Mesendoderm (in vitro differentiated cells): ENCODE results near the gene RITA1.
"Not testable (repeated sequence)": the region's sequence is repeated elsewhere in the genome, so short reads cannot be mapped to it uniquely, and the experiment has no call there.

Experiments
- DNase-seq: peaks from one replicate; pipeline ENCODE4 v3.0.0; 2013
- H2AK5ac ChIP-seq: 2 replicates; pipeline ENCODE4 v1.6.1; 2013; ENCODE audit warnings: low read length, inconsistent platforms
- H2BK120ac ChIP-seq: 2 replicates; pipeline ENCODE4 v1.6.1; 2013; ENCODE audit warnings: low read depth, mild to moderate bottlenecking, low read length, moderate library complexity, mixed read lengths
- H2BK15ac ChIP-seq: replicated peaks from 2 replicates; pipeline ENCODE4 v1.6.1; 2013; ENCODE audit warnings: low read depth, mild to moderate bottlenecking, moderate library complexity
- H2BK5ac ChIP-seq: 2 replicates; pipeline ENCODE4 v1.6.1; 2013; ENCODE audit warnings: low read length, inconsistent platforms
- H3K18ac ChIP-seq: 2 replicates; pipeline ENCODE4 v1.6.1; 2013; ENCODE audit warnings: mild to moderate bottlenecking, low read length, mixed read lengths
- H3K23ac ChIP-seq: one replicate; pipeline ENCODE4 v1.6.1; 2013; ENCODE audit warnings: low read length
- H3K27ac ChIP-seq: 2 replicates; pipeline ENCODE4 v1.5.1; 2013; ENCODE audit warnings: low read depth, mild to moderate bottlenecking, inconsistent platforms, low read length, moderate library complexity
- H3K27me3 ChIP-seq: 2 replicates; pipeline ENCODE4 v1.6.1; 2013; ENCODE audit warnings: low read length, control low read depth, mild to moderate bottlenecking, inconsistent platforms; ENCODE audit not compliant: insufficient read depth, poor library complexity
- H3K36me3 ChIP-seq: 2 replicates; pipeline ENCODE4 v1.6.1; 2013; ENCODE audit warnings: low read length, inconsistent platforms; ENCODE audit not compliant: control insufficient read depth, insufficient read depth
- H3K4ac ChIP-seq: one replicate; pipeline ENCODE4 v1.6.1; 2013; ENCODE audit warnings: low read depth, mild to moderate bottlenecking, low read length, moderate library complexity
- H3K4me1 ChIP-seq: 2 replicates; pipeline ENCODE4 v1.6.1; 2013; ENCODE audit warnings: low read depth, low read length, inconsistent platforms; ENCODE audit not compliant: control insufficient read depth
- H3K4me2 ChIP-seq: 2 replicates; pipeline ENCODE4 v1.6.1; 2013; ENCODE audit warnings: low read length
- H3K4me3 ChIP-seq: 2 replicates; pipeline ENCODE4 v1.5.1; 2013; ENCODE audit warnings: mild to moderate bottlenecking, low read length
- H3K56ac ChIP-seq: one replicate; pipeline ENCODE4 v1.6.1; 2013; ENCODE audit warnings: low read length
- H3K79me1 ChIP-seq: 2 replicates; pipeline ENCODE4 v1.6.1; 2013; ENCODE audit warnings: low read length, inconsistent platforms
- H3K79me2 ChIP-seq: 2 replicates; pipeline ENCODE4 v1.6.1; 2013; ENCODE audit warnings: mild to moderate bottlenecking, low read length; ENCODE audit not compliant: control insufficient read depth, insufficient read depth
- H3K9ac ChIP-seq: 2 replicates; pipeline ENCODE4 v1.6.1; 2013; ENCODE audit warnings: low read length, inconsistent platforms
- H4K5ac ChIP-seq: one replicate; pipeline ENCODE4 v1.6.1; 2013; ENCODE audit warnings: low read length
- H4K8ac ChIP-seq: one replicate; pipeline ENCODE4 v1.6.1; 2013; ENCODE audit warnings: low read depth, mild to moderate bottlenecking, control low read depth, low read length, moderate library complexity
- WGBS: extraction: QIAGEN DNeasy Blood & Tissue Kit; methylation state at CpG from one replicate; pipeline ENCODE4 v1.1.7; 2013; ENCODE audit warnings: low lambda C conversion rate, missing lambda C conversion rate; ENCODE audit not compliant: insufficient coverage; ENCODE audit errors: extremely low coverage; 5-methylcytosine and 5-hydroxymethylcytosine counted together

Gene RITA1

DNA sequence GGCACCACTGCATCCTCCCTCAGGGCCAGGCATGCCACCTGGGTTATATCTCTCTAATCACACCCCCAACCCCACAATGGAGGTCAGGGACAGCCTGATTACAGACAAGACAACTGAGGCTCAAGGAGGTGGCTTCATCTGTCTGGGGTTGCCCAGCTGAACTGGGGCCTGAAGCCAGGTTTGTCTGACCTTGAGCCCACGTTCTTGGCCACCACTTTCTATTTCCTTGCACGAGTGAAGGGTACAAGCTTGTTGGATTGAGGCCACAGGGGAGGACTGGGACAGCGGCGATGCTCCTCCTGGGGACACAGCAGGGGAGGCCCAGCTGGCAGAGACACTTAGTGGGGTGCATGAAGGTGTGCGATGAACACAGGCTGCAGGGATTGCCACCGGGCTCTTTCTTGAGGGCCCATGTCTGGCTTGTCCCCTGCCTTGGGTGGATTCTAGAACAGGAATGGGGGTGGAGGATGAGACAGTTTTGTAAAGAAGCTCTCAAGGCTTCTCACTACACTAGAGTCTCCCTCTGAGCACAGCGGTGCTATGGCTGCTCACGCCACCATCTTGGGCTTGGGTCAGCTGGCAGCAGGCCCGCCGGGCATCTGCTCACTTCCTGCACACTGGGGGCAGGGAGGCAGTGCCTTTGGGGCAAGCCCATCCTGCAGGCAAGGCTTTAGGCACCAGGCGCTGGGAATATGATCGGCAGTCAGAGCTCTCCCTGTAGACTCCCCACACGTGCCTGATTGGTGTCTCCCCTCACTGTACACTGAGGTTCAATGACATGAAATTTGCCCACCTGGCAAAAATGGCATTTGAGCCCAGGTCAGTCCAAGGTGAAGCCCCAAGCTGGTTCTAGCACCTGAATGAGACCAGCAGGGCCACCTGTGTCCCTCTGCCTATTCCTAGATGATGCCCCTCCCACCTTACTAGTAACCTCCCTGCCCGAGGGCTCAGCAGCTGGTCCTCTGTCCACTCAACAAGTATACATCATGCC lies 16.0 kb downstream of the RITA1 start:
- H3K4me3 ChIP-seq, result no peak overlapping the region
- H3K27me3 ChIP-seq, result no peaks in the 10 kb centered on the region
- no peak overlapping the region for H2BK120ac ChIP-seq
- no peak overlapping the region for H4K5ac ChIP-seq
- no peak overlapping the region for H2BK5ac ChIP-seq
- no peak overlapping the region for H4K8ac ChIP-seq
- no peak overlapping the region for H3K9ac ChIP-seq
- H3K23ac ChIP-seq, result no peak overlapping the region
- no peak overlapping the region for H3K56ac ChIP-seq
- H3K4me2 ChIP-seq, result no peak overlapping the region
- no peaks in the 10 kb centered on the region for H3K79me2 ChIP-seq
- H3K18ac ChIP-seq, result no peak overlapping the region
- DNase-seq, result no peak
- H3K36me3 ChIP-seq, result no peaks in the 10 kb centered on the region
- no peak overlapping the region for H2AK5ac ChIP-seq
- H3K27ac ChIP-seq, result no peak overlapping the region
- no peaks in the 10 kb centered on the region for H3K4me1 ChIP-seq
- WGBS, result no CpG with 5 or more reads among the region's 14 CpGs
- H3K79me1 ChIP-seq, result no peaks in the 10 kb centered on the region
- H3K4ac ChIP-seq, result no peak overlapping the region
- H2BK15ac ChIP-seq, result no peak overlapping the region

DNA sequence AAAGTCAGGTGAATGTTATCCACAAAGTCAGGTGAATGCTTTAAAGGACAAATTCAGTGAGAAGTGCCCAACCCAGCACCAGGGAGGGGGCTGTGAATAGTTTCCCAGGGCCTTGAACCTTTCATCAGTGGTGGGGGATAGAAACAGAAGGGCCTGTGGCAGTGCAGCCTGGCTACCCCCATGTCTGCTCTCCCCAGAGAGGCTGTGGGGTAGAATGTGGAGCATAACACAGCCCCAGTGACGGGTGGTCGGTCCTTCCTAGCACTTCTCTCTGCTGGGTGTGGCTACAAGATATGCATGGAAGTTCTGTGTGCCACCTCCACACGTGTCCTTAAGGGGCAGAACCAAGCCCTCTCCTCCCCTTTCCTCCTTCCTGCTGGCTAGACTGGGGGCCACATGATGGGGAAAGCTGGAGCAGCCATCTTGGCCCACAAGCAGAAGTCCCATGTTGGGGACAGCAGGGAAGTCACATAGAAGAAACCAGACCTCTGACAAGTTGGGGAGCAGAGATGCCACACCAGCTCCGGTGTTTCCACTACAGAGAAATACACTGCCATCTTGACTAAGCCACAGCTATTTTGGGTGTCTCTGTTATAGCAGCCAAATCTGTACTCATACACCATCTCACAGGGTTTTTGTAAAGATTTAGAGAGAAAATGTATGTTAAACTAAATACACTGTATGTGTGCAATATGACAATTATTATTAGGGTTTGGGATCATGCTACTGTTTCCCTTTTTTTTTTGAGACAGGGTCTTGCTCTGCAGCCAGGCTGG lies 17.0 kb downstream of the RITA1 start:
- Histone ChIP-seq H2BK120ac (no peak overlapping the region), H3K79me1 (no peaks in the 10 kb centered on the region), H3K56ac (no peak overlapping the region), H2BK5ac (no peak overlapping the region), H2BK15ac (no peak overlapping the region), H3K4me3 (no peak overlapping the region), H4K5ac (no peak overlapping the region), H3K27ac (no peak overlapping the region), H3K79me2 (no peaks in the 10 kb centered on the region), H3K18ac (no peak overlapping the region), H2AK5ac (no peak overlapping the region), H3K23ac (no peak overlapping the region), H3K9ac (no peak overlapping the region), H4K8ac (no peak overlapping the region), H3K36me3 (no peaks in the 10 kb centered on the region), H3K27me3 (no peaks in the 10 kb centered on the region), H3K4me2 (no peak overlapping the region), H3K4ac (no peak overlapping the region), H3K4me1 (no peaks in the 10 kb centered on the region)
- no peak for DNase-seq
- WGBS, result no CpG with 5 or more reads among the region's 4 CpGs

DNA sequence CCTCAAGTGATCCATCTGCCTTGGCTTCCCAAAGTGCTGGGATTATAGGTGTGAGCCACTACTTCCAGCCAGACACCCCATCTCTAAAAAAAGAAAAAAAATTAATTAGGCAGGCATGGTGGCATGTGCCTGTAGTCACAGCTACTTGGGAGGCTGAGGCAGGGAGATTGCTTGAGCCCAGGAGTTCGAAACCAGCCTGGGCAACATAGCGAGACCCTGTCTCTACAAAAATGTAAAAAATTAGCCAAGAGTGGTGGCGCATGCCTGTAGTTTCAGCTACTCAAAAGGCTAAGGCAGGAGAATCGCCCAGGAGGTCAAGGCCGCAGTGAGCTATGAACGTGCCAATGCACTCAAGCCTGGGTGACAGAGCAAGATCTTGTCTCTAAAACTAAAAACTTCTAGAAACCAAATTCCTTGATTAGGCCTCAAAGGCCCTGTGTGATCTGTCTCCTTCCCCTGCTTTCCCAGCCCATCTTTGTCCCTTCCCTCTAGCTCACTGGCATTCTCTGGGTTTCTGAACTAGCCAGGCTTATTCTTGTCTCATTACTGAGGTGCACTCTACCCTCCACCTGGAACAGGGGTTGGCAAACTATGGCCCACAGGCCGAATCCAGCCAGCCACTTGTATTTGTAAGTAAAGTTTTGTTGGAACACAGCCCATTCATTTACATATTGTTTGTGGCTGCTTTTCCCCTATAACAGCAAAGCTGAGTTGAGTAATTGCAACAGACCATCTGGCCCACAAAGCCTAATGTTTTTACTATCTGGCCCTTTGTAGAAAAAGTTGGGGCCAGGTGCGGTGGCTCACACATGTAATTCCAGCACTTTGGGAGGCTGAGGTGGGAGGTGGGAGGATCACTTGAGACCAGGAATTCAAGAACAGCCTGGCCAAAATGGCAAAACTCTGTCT lies 18.6 kb downstream of the RITA1 start:
- Histone ChIP-seq H3K23ac (no peak overlapping the region), H2BK120ac (no peak overlapping the region), H4K8ac (no peak overlapping the region), H4K5ac (no peak overlapping the region), H3K4ac (no peak overlapping the region), H2AK5ac (no peak overlapping the region), H2BK15ac (no peak overlapping the region), H3K36me3 (no peaks in the 10 kb centered on the region), H3K27ac (no peak overlapping the region), H3K4me2 (no peak overlapping the region), H3K56ac (no peak overlapping the region), H3K18ac (no peak overlapping the region), H3K27me3 (no peaks in the 10 kb centered on the region), H3K9ac (no peak overlapping the region), H3K79me2 (no peaks in the 10 kb centered on the region), H3K79me1 (no peaks in the 10 kb centered on the region), H2BK5ac (no peak overlapping the region), H3K4me1 (peaks cover 3% of the 10 kb centered on the region), H3K4me3 (no peak overlapping the region)
- no CpG with 5 or more reads among the region's 8 CpGs for WGBS
- DNase-seq, result no peak

DNA sequence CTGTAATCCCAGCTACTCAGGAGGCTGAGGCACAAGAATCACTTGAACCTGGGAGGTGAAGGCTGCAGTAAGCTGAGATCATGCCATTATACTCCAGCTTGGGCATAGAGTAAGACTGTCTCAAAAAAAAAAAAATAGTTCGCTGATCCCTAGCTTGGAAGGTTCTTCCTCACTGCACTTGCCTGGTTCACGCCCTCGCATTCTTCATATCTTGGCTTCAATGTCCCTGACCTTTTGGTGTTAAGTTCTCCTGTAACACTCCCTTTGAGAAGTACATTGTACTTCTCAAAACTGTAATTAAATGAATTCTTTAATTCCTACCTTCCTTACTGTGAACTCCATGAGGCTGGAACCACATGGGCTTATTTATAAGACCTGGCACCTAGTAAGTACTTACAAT lies 19.3 kb downstream of the RITA1 start:
- H3K36me3 ChIP-seq, result no peaks in the 10 kb centered on the region
- H3K56ac ChIP-seq, result no peak overlapping the region
- no peak overlapping the region for H3K18ac ChIP-seq
- no peak overlapping the region for H3K27ac ChIP-seq
- no peak overlapping the region for H4K8ac ChIP-seq
- no peak overlapping the region for H2AK5ac ChIP-seq
- no peaks in the 10 kb centered on the region for H3K27me3 ChIP-seq
- H3K79me1 ChIP-seq, result no peaks in the 10 kb centered on the region
- no peak overlapping the region for H3K4me2 ChIP-seq
- H2BK120ac ChIP-seq, result no peak overlapping the region
- H3K4ac ChIP-seq, result no peak overlapping the region
- H4K5ac ChIP-seq, result no peak overlapping the region
- H2BK5ac ChIP-seq, result no peak overlapping the region
- no peak overlapping the region for H3K4me3 ChIP-seq
- no CpG with 5 or more reads among the region's 3 CpGs for WGBS
- DNase-seq, result no peak
- H3K23ac ChIP-seq, result no peak overlapping the region
- H2BK15ac ChIP-seq, result no peak overlapping the region
- peaks cover 3% of the 10 kb centered on the region for H3K4me1 ChIP-seq
- no peak overlapping the region for H3K9ac ChIP-seq
- H3K79me2 ChIP-seq, result no peaks in the 10 kb centered on the region

DNA sequence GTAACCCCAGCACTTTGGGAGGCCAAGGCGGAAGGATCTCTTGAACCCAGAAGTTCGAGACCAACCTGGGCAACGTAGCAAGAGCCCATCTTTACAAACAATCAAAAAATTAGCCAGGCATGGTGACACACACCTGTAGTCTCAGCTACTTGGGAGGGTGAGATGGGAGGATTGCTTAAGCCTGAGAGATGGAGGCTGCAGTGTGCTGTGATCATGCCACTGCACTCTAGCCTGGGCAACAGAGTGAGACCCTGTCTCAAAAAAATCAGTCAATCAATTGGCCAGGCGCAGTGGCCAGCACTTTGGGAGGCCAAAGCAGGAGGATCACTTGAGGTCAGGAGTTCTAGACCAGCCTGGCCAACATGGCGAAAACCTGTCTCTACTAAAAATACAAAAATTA lies 21.3 kb downstream of the RITA1 start:
- not testable (repeated sequence) for H3K56ac ChIP-seq, DNase-seq, H4K8ac ChIP-seq, H3K9ac ChIP-seq, H3K18ac ChIP-seq, H3K27me3 ChIP-seq, H2BK5ac ChIP-seq, H2BK15ac ChIP-seq, H2BK120ac ChIP-seq, H2AK5ac ChIP-seq, H3K4me2 ChIP-seq, H3K79me1 ChIP-seq, H3K4ac ChIP-seq, H3K27ac ChIP-seq, H3K23ac ChIP-seq, H3K79me2 ChIP-seq, H3K36me3 ChIP-seq, H4K5ac ChIP-seq, H3K4me1 ChIP-seq, H3K4me3 ChIP-seq
- no CpG with 5 or more reads among the region's 5 CpGs for WGBS
